ENCODE results near the gene NR2F2.

Gene NR2F2

GRCh38 chr15:96346409-96346970 is 16.0 kb downstream of the NR2F2 start:
- Histone ChIP-seq H3K4me2 (ENCODE audit: low read depth, low read length) (peak overlapping the region; percentile 81; the same call in 1 of the 2 replicates), H3K27ac (ENCODE audit: low read length) (no peak overlapping the region), H3K27me3 (replicated peaks; ENCODE audit: insufficient read depth, low read length) (no peaks in the 10 kb centered on the region; the same call in 1 of the 2 replicates), H3K36me3 (replicated peaks; ENCODE audit: insufficient read depth, low read length) (no peaks in the 10 kb centered on the region), H4K20me1 (ENCODE audit: insufficient read depth, low read length) (no peaks in the 10 kb centered on the region), H2AFZ (ENCODE audit: low read length) (0 out of 2 replicates have a peak overlapping the region, but pooled peaks have one; percentile 58), H3K9ac (ENCODE audit: low read length) (no peak overlapping the region), H3K4me3 (ENCODE audit: low read length) (no peak overlapping the region), H3K9me3 (replicated peaks; ENCODE audit: insufficient read depth, low read length) (no peaks in the 10 kb centered on the region), H3K4me1 (ENCODE audit: low read length) (no peaks in the 10 kb centered on the region), H3K79me2 (ENCODE audit: low read length) (no peaks in the 10 kb centered on the region), H3K9me2 (replicated peaks; ENCODE audit: insufficient read depth, low read length) (no peaks in the 10 kb centered on the region), H3F3A (ENCODE audit: insufficient read depth, low read length) (no peaks in the 10 kb centered on the region)
- no peak for DNase-seq
- TF ChIP-seq EZH2phosphoT487 (IDR thresholded peaks at IDR 0.05; ENCODE audit: low read length) = no peak

- Histone ChIP-seq H3K27ac (ENCODE audit: low read length) (no peak overlapping the region), H3K79me2 (ENCODE audit: low read length) (no peaks in the 10 kb centered on the region), H3K27me3 (replicated peaks; ENCODE audit: insufficient read depth, low read length) (peaks cover 4% of the 10 kb centered on the region; the same call in 1 of the 2 replicates), H3K4me1 (ENCODE audit: low read length) (no peaks in the 10 kb centered on the region), H3K9me3 (replicated peaks; ENCODE audit: insufficient read depth, low read length) (no peaks in the 10 kb centered on the region), H3K4me2 (ENCODE audit: low read depth, low read length) (no peak overlapping the region), H3K4me3 (ENCODE audit: low read length) (no peak overlapping the region), H4K20me1 (ENCODE audit: insufficient read depth, low read length) (no peaks in the 10 kb centered on the region), H3F3A (ENCODE audit: insufficient read depth, low read length) (no peaks in the 10 kb centered on the region), H3K36me3 (replicated peaks; ENCODE audit: insufficient read depth, low read length) (no peaks in the 10 kb centered on the region), H3K9me2 (replicated peaks; ENCODE audit: insufficient read depth, low read length) (no peaks in the 10 kb centered on the region), H3K9ac (ENCODE audit: low read length) (no peak overlapping the region), H2AFZ (ENCODE audit: low read length) (no peak overlapping the region)
- TF ChIP-seq EZH2phosphoT487 (IDR thresholded peaks at IDR 0.05; ENCODE audit: low read length) (no peak), CTCF (IDR thresholded peaks at IDR 0.05; ENCODE audit: low read length) (no peak), EZH2 (optimal IDR thresholded peaks at IDR 0.05; ENCODE audit: low read depth, low read length) (no peak)
- no peak for DNase-seq
These were observed 16.9 kb downstream of the NR2F2 start for GRCh38 chr15:96347181-96348111.

GRCh38 chr15:96348112-96349027 is 17.9 kb downstream of the NR2F2 start:
- Histone ChIP-seq H3K27ac (ENCODE audit: low read length) (no peak overlapping the region), H3K4me3 (ENCODE audit: low read length) (no peak overlapping the region), H3K9ac (ENCODE audit: low read length) (no peak overlapping the region), H3K9me3 (replicated peaks; ENCODE audit: insufficient read depth, low read length) (no peaks in the 10 kb centered on the region), H3K79me2 (ENCODE audit: low read length) (no peaks in the 10 kb centered on the region), H3K4me1 (ENCODE audit: low read length) (no peaks in the 10 kb centered on the region), H2AFZ (ENCODE audit: low read length) (no peak overlapping the region), H3K4me2 (ENCODE audit: low read depth, low read length) (no peak overlapping the region), H3K9me2 (replicated peaks; ENCODE audit: insufficient read depth, low read length) (no peaks in the 10 kb centered on the region), H3K36me3 (replicated peaks; ENCODE audit: insufficient read depth, low read length) (no peaks in the 10 kb centered on the region), H3F3A (ENCODE audit: insufficient read depth, low read length) (no peaks in the 10 kb centered on the region), H4K20me1 (ENCODE audit: insufficient read depth, low read length) (no peaks in the 10 kb centered on the region), H3K27me3 (replicated peaks; ENCODE audit: insufficient read depth, low read length) (peaks cover 11% of the 10 kb centered on the region; the same call in 1 of the 2 replicates)
- TF ChIP-seq EZH2phosphoT487 (IDR thresholded peaks at IDR 0.05; ENCODE audit: low read length) (no peak), EZH2 (optimal IDR thresholded peaks at IDR 0.05; ENCODE audit: low read depth, low read length) (no peak), CTCF (IDR thresholded peaks at IDR 0.05; ENCODE audit: low read length) (no peak)
- no peak for DNase-seq

All from MM.1S (cell line).